KG1 (cell line): ENCODE data around the gene DDX19B.
"Not testable (repeated sequence)": the region's sequence is repeated elsewhere in the genome, so short reads cannot be mapped to it uniquely, and the experiment has no call there.

Experiments
- DNase-seq: peaks from one replicate; lab custom pipeline; 2025; lab: John Stamatoyannopoulos, UW

Gene DDX19B

GRCh38 chr16:70287304-70287971 lies 11.5 kb upstream of the DDX19B start:
- not testable (repeated sequence) for DNase-seq

- DNase-seq: peak; percentile 96
These were observed 9.5 kb upstream of the DDX19B start, which contains the start of gene AARS1 for GRCh38 chr16:70289229-70290094. Gene AARS1 (minus strand): TSS chr16:70289506. CDS start chr16:70282763, 6,743 bp downstream.

GRCh38 chr16:70290949-70291519 lies 8.0 kb upstream of the DDX19B start:
- no peak for DNase-seq

- not testable (repeated sequence) for DNase-seq
These were observed 6.8 kb upstream of the DDX19B start for GRCh38 chr16:70292148-70292547.

- no peak for DNase-seq
These were observed 4.5 kb upstream of the DDX19B start for GRCh38 chr16:70294385-70295025.

GRCh38 chr16:70295634-70296033 lies 3.4 kb upstream of the DDX19B start:
- no peak for DNase-seq

- DNase-seq: no peak
These were observed 2.1 kb downstream of the DDX19B start for GRCh38 chr16:70301121-70301520.

GRCh38 chr16:70302745-70303144 lies 3.8 kb downstream of the DDX19B start:
- DNase-seq: no peak

GRCh38 chr16:70304892-70305448 lies 6.0 kb downstream of the DDX19B start:
- no peak for DNase-seq

GRCh38 chr16:70306880-70307279 lies 7.9 kb downstream of the DDX19B start:
- DNase-seq: no peak

- DNase-seq: not testable (repeated sequence)
These were observed 8.7 kb downstream of the DDX19B start for GRCh38 chr16:70307726-70308125.

- DNase-seq: no peak
These were observed 21.1 kb downstream of the DDX19B start for GRCh38 chr16:70320121-70320520.

- DNase-seq: no peak
These were observed 26.2 kb downstream of the DDX19B start for GRCh38 chr16:70324998-70325747.

GRCh38 chr16:70331091-70331490 lies 32.1 kb downstream of the DDX19B start:
- no peak for DNase-seq

GRCh38 chr16:70331588-70332358 lies 32.8 kb downstream of the DDX19B start:
- no peak for DNase-seq

- not testable (repeated sequence) for DNase-seq
These were observed 33.7 kb downstream of the DDX19B start for GRCh38 chr16:70332728-70333127.

- DNase-seq: no peak
These were observed 38.8 kb downstream of the DDX19B start for GRCh38 chr16:70337814-70338213.

GRCh38 chr16:70341600-70341999 lies 42.6 kb downstream of the DDX19B start:
- no peak for DNase-seq

- no peak for DNase-seq
These were observed 43.0 kb downstream of the DDX19B start for GRCh38 chr16:70342016-70342415.

- DNase-seq: no peak
These were observed 46.9 kb downstream of the DDX19B start for GRCh38 chr16:70345840-70346239.
